ENCODE results near the gene TCP10L.

GRCh38 chr21:32559006-32559610 is 26.2 kb downstream of the TCP10L start:
- TF ChIP-seq, protein P1, sequence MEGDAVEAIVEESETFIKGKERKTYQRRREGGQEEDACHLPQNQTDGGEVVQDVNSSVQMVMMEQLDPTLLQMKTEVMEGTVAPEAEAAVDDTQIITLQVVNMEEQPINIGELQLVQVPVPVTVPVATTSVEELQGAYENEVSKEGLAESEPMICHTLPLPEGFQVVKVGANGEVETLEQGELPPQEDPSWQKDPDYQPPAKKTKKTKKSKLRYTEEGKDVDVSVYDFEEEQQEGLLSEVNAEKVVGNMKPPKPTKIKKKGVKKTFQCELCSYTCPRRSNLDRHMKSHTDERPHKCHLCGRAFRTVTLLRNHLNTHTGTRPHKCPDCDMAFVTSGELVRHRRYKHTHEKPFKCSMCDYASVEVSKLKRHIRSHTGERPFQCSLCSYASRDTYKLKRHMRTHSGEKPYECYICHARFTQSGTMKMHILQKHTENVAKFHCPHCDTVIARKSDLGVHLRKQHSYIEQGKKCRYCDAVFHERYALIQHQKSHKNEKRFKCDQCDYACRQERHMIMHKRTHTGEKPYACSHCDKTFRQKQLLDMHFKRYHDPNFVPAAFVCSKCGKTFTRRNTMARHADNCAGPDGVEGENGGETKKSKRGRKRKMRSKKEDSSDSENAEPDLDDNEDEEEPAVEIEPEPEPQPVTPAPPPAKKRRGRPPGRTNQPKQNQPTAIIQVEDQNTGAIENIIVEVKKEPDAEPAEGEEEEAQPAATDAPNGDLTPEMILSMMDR (IDR thresholded peaks at IDR 0.05; ENCODE audit: low read depth, low read length): no peak
- TF ChIP-seq POLR2A (IDR thresholded peaks at IDR 0.05; ENCODE audit: extremely low read depth, insufficient read length): no peak
- TF ChIP-seq MAX (IDR thresholded peaks at IDR 0.05; ENCODE audit: low read depth, low read length): no peak
- no peak for TF ChIP-seq MYC (IDR thresholded peaks at IDR 0.05; ENCODE audit: low read depth, low read length)

All from NB4 (cell line).